ENCODE data around the gene AZU1.
"Not testable (repeated sequence)": the region's sequence is repeated elsewhere in the genome, so short reads cannot be mapped to it uniquely, and the experiment has no call there.

Gene AZU1

GRCh38 chr19:873084-873483, 45.4 kb downstream of the AZU1 start:
- TF ChIP-seq POLR2AphosphoS5 (IDR thresholded peaks at IDR 0.05; ENCODE audit: borderline replicate concordance, low read depth, low read length) (no peak), EZH2 (IDR thresholded peaks at IDR 0.05) (no peak)
- Histone ChIP-seq H3K4me3 (no peak overlapping the region), H3K36me3 (ENCODE audit: insufficient read depth, low read length) (peaks cover 27% of the 10 kb centered on the region), H3K9me3 (ENCODE audit: low read depth, low read length) (no peaks in the 10 kb centered on the region), H3K27ac (no peak overlapping the region), H3K9ac (ENCODE audit: insufficient read length) (no peak overlapping the region)
- peak; percentile 83 for DNase-seq (ENCODE audit: low read depth, low spot score)

DNA sequence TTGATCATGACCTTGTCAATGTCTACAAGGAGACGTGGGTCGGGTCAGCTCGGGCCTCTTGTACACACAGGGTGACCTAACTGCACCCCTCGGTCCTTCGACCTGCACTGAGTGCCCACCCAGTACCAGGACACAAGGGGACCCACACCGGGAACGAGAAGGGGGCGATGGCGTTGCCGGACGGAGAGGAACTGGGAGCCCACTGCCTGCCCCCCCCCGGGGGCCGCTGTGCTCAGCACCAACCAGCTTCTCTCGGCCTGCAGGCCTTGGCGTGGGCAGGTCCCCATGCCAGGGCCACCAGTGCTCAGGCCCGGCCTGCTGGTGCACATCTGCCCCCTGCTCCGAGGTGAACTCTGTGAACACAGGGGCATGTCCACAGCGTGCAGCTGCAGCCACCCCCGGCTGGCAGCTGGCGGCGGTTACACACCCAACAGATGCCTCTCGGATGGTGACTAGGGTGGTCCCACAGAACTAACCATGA, 46.0 kb downstream of the AZU1 start:
- H3K4me3 ChIP-seq = no peak overlapping the region
- TF ChIP-seq EZH2 (IDR thresholded peaks at IDR 0.05) = no peak
- TF ChIP-seq POLR2AphosphoS5 (IDR thresholded peaks at IDR 0.05; ENCODE audit: borderline replicate concordance, low read depth, low read length) = no peak
- TF ChIP-seq FOXP2 (optimal IDR thresholded peaks at IDR 0.05; ENCODE audit: control extremely low read depth, extremely low read length, insufficient read depth) = no peak
- no peak for DNase-seq (ENCODE audit: low read depth, low spot score)
- H3K36me3 ChIP-seq (ENCODE audit: insufficient read depth, low read length) = peaks cover 21% of the 10 kb centered on the region
- no peak overlapping the region for H3K9ac ChIP-seq (ENCODE audit: insufficient read length)
- H3K9me3 ChIP-seq (ENCODE audit: low read depth, low read length) = no peaks in the 10 kb centered on the region
- H3K27ac ChIP-seq = peak overlapping the region; percentile 8; the same call in 1 of the 2 replicates

- Histone ChIP-seq H3K4me3 (no peak overlapping the region), H3K9ac (ENCODE audit: insufficient read length) (no peak overlapping the region), H3K36me3 (ENCODE audit: insufficient read depth, low read length) (peaks cover 10% of the 10 kb centered on the region; the same call in 1 of the 2 replicates), H3K9me3 (ENCODE audit: low read depth, low read length) (no peaks in the 10 kb centered on the region), H3K27ac (no peak overlapping the region)
- no peak for DNase-seq (ENCODE audit: low read depth, low spot score)
- no peak for TF ChIP-seq EZH2 (IDR thresholded peaks at IDR 0.05)
- no peak for TF ChIP-seq POLR2AphosphoS5 (IDR thresholded peaks at IDR 0.05; ENCODE audit: borderline replicate concordance, low read depth, low read length)
- TF ChIP-seq FOXP2 (optimal IDR thresholded peaks at IDR 0.05; ENCODE audit: control extremely low read depth, extremely low read length, insufficient read depth) = no peak
Observed at GRCh38 chr19:875265-875879, 47.7 kb downstream of the AZU1 start.

- no peak overlapping the region for H3K4me3 ChIP-seq
- TF ChIP-seq FOXP2 (optimal IDR thresholded peaks at IDR 0.05; ENCODE audit: control extremely low read depth, extremely low read length, insufficient read depth) = no peak
- TF ChIP-seq POLR2AphosphoS5 (IDR thresholded peaks at IDR 0.05; ENCODE audit: borderline replicate concordance, low read depth, low read length) = no peak
- no peak for DNase-seq (ENCODE audit: low read depth, low spot score)
- H3K9ac ChIP-seq (ENCODE audit: insufficient read length) = no peak overlapping the region
- no peaks in the 10 kb centered on the region for H3K9me3 ChIP-seq (ENCODE audit: low read depth, low read length)
- H3K36me3 ChIP-seq (ENCODE audit: insufficient read depth, low read length) = peaks cover 6% of the 10 kb centered on the region; the same call in 1 of the 2 replicates
- peak overlapping the region; percentile 46; the same call in 1 of the 2 replicates for H3K27ac ChIP-seq
Observed at GRCh38 chr19:876089-876488, 48.5 kb downstream of the AZU1 start.

- Histone ChIP-seq H3K27ac (no peak overlapping the region), H3K9ac (ENCODE audit: insufficient read length) (no peak overlapping the region), H3K4me3 (no peak overlapping the region), H3K9me3 (ENCODE audit: low read depth, low read length) (no peaks in the 10 kb centered on the region), H3K36me3 (ENCODE audit: insufficient read depth, low read length) (peaks cover 14% of the 10 kb centered on the region; the same call in 1 of the 2 replicates)
- DNase-seq (ENCODE audit: low read depth, low spot score) = no peak
- no peak for TF ChIP-seq EZH2 (IDR thresholded peaks at IDR 0.05)
- no peak for TF ChIP-seq POLR2AphosphoS5 (IDR thresholded peaks at IDR 0.05; ENCODE audit: borderline replicate concordance, low read depth, low read length)
- no peak for TF ChIP-seq FOXP2 (optimal IDR thresholded peaks at IDR 0.05; ENCODE audit: control extremely low read depth, extremely low read length, insufficient read depth)
Observed at GRCh38 chr19:876780-877314, 49.2 kb downstream of the AZU1 start.

DNA sequence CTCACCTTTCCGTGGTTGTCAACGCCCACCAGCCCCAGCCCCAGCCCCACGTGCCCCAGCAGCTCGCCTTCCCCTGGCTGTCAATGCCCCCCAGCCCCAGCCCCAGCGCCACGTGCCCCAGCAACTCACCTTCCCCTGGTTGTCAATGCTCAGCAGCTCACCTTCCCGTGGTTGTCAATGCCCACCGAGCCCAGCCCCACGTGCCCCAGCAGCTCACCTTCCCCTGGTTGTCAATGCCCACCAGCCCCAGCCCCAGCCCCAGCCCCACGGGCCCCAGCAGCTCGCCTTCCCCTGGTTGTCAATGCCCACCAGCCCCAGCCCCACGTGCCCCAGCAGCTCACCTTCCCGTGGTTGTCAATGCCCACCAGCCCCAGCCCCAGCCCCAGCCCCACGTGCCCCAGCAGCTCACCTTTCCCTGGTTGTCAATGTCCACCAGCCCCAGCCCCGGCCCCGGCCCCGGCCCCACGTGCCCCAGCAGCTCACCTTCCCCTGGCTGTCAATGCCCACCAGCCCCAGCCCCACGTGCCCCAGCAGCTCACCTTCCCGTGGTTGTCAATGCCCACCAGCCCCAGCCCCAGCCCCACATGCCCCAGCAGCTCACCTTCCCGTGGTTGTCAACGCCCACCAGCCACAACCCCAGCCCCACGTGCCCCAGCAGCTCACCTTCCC, 50.5 kb downstream of the AZU1 start:
- H3K36me3 ChIP-seq (ENCODE audit: insufficient read depth, low read length) = peaks cover 16% of the 10 kb centered on the region; the same call in 1 of the 2 replicates
- not testable (repeated sequence) for H3K9ac ChIP-seq (ENCODE audit: insufficient read length); DNase-seq (ENCODE audit: low read depth, low spot score); H3K9me3 ChIP-seq (ENCODE audit: low read depth, low read length); H3K4me3 ChIP-seq; H3K27ac ChIP-seq

DNA sequence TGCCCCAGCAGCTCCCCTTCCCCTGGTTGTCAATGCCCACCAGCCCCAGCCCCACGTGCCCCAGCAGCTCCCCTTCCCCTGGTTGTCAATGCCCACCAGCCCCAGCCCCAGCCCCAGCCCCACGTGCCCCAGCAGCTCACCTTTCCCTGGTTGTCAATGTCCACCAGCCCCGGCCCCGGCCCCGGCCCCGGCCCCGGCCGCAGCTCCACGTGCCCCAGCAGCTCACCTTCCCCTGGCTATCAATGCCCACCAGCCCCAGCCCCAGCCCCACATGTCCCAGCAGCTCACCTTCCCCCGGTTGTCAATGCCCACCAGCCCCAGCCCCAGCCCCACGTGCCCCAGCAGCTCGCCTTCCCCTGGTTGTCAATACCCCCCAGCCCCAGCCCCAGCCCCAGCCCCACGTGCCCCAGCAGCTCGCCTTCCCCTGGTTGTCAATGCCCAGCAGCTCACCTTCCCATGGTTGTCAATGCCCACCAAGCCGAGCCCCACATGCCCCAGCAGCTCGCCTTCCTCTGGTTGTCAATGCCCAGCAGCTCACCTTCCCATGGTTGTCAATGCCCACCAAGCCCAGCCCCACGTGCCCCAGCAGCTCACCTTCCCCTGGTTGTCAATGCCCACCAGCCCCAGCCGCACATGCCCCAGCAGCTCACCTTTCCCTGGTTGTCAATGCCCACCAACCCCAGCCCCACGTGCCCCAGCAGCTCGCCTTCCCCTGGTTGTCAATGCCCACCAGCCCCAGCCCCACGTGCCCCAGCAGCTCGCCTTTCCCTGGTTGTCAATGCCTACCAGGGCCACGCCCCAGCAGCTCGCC, 51.3 kb downstream of the AZU1 start:
- H3K36me3 ChIP-seq (ENCODE audit: insufficient read depth, low read length) = peaks cover 16% of the 10 kb centered on the region; the same call in 1 of the 2 replicates
- not testable (repeated sequence) for H3K9ac ChIP-seq (ENCODE audit: insufficient read length); DNase-seq (ENCODE audit: low read depth, low spot score); H3K27ac ChIP-seq; H3K9me3 ChIP-seq (ENCODE audit: low read depth, low read length); H3K4me3 ChIP-seq

DNA sequence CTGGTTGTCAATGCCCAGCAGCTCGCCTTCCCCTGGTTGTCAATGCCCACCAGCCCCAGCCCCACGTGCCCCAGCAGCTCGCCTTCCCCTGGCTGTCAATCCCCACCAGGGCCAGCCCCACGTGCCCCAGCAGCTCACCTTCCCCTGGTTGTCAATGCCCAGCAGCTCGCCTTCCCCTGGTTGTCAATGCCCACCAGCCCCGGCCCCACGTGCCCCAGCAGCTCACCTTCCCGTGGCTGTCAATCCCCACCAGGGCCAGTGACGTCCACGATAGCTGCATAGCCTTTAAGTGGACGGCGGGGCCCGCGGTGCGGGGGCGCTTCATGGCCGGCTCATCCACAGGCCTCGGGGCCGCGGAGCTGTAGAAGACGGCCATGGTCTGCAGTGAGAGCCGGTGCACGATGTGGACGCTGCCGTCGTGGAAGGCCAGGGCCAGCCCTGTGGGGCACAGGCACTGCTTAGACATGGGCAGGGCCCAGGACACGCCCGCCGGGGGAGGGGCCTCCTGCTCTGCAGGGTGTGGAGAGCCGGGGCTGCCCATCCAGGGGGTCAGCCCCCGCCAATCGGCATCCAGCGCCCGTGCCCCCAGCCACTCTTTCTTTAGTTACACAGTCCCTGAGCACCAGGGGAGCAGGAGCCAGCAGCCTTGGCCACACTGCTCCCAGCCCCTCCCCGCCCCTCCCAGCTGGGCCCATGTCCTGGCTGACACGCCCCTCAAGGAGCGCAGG, 52.2 kb downstream of the AZU1 start:
- Histone ChIP-seq H3K27ac (no peak overlapping the region), H3K36me3 (ENCODE audit: insufficient read depth, low read length) (peaks cover 16% of the 10 kb centered on the region; the same call in 1 of the 2 replicates), H3K9ac (ENCODE audit: insufficient read length) (no peak overlapping the region), H3K9me3 (ENCODE audit: low read depth, low read length) (no peaks in the 10 kb centered on the region), H3K4me3 (no peak overlapping the region)
- DNase-seq (ENCODE audit: low read depth, low spot score) = no peak
- TF ChIP-seq POLR2AphosphoS5 (IDR thresholded peaks at IDR 0.05; ENCODE audit: borderline replicate concordance, low read depth, low read length) = no peak
- TF ChIP-seq EZH2 (IDR thresholded peaks at IDR 0.05) = no peak
- TF ChIP-seq FOXP2 (optimal IDR thresholded peaks at IDR 0.05; ENCODE audit: control extremely low read depth, extremely low read length, insufficient read depth) = no peak

Measured in SK-N-MC (cell line).